Sciatic nerve (tissue), 2 donors: ENCODE measurements around the gene SPINK1. TPM values are rescaled to one million over a fixed set of nuclear protein-coding genes. Genes with fewer than 3 reads are reported as not detected.
"Not testable (repeated sequence)": the region's sequence is repeated elsewhere in the genome, so short reads cannot be mapped to it uniquely, and the experiment has no call there.

Experiments used
- ATAC-seq: fragments of 200-7000 bp; cut with Tn5 transposase; one replicate; pipeline ENCODE4 v1.9.1; 2020; ENCODE audit warnings: mild to moderate bottlenecking, moderate library complexity
- DNase-seq: peaks from one replicate; pipeline ENCODE4 v3.0.0-alpha.2; 2020; ENCODE audit warnings: low spot score
- intact Hi-C: fragments of 100-400 bp; cut with DNase I; formaldehyde crosslinking; loops from one replicate; pipeline ENCODE4 v1.14.2; 2022
- total RNA-seq: library from RNA; stranded (reverse); fragmentation: NEBNext Ultra II Directional; extraction: Animal tissue kit (Norgen Biotek cat#: 25700); gene quantifications from one replicate; pipeline ENCODE4 v1.2.1, GENCODE V29; 2021
- donor health status: DM: no; HTN: no; CAD: no.
- donor health status: DM: no; HTN: no; CAD: no.

The SPINK1 gene
- total RNA-seq, 1 donor from 2014 or later, result 2.8 TPM

DNA sequence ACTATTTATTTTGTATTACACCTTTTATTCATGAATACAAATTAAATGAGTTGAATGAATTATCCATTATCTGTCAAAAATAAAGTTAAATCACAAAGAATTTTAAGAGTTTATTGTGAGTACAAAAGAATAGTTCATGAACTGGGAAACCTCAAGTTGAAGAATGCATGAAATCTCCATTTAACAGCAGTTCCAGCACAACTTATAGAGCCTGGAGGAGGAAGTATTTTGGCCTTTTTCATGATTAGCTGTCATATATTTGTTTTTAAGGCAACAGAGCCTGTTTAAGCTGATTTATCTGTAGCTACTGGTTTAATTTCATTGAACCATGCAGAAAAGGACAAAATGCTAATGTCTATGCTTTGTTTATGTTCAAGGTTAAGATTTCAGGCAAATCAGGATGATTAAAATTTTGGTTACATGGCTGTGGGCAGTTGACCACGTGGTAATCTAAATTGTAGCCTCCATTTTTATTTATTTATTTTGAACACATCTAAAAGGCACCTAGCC lies 12.2 kb downstream of the SPINK1 start:
- DNase-seq (no peak), ATAC-seq (no peak)
- intact Hi-C loops, result no loop called here

DNA sequence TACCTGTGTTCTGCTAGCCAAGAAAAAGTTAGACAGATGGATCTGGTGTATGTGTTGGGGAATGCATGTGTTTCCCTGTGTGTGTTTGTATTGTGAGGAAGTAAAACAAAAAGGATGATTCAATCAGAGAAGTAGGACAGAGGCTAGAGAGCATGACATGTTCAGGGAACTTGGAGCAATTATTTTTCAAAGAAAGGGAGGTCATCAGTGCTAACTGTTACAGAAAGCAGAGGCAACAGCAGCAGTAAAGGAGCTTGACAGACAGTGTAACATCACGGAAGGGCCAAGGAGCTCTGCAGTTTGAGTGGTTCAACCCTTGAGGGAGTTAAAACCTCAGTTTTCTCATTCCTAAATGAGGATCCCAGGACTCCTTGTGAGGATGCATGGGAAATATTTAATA lies 13.2 kb downstream of the SPINK1 start:
- intact Hi-C loops, result no loop called here
- DNase-seq, result no peak
- peak; percentile 44 for ATAC-seq

DNA sequence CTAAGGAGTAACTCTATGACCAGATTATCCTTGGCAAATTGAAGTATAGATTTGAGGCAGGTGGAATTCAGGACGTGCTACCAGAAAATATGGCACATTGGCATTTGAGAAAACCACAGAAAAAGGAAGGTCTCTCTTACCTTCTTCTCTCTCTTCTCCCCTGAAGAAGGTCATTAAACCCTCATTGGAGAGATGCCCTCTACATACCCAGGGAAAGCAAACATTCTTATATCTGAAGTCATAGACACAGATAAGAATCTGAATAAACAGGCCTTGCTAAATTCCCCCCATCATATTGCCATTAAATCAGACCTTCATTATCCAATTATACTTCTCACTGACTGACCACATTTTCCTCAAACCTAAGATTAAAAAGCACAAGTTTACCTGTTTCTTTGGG lies 17.8 kb downstream of the SPINK1 start:
- ATAC-seq, result no peak
- no peak for DNase-seq
- intact Hi-C loops, result no loop called here

DNA sequence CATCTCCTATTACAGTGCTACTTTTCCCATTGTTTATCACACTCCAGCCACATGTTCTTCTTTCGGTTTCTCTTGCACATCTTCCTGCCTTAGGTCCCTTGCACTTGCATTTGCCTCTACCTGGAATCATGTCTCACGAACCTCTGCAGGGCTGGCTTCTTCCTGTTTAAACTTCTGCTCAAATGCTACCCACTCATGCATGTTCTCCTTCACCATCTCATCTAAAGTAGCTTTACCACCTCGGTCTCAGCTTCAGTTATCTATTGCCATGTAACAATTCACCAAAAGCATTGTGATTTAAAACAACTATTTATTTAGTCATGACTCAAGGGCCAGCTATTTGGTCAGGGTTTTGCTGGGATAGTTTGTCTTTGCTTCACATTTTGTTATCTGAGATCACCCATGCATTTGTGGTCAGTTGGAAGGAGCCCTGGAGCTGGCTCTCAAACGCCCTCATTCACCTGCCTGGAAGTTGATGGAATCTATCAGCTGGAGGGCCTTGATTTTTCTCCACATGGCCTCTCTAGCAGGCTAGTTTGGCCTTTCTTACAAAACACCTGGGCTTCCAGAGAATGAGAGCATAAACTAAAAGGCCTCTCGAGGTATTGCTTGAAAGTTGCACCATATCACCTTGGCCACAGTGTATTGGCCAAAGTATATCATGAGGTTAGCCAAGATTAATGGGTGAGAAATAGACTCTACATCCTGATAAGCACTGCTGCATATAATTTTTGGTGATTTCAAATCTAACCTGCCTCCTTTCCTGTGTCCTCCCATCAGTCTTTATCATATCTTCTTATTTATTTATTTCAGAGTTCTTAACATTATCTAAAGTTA lies 21.4 kb downstream of the SPINK1 start:
- DNase-seq (no peak), ATAC-seq (no peak)
- intact Hi-C loops, result no loop called here

DNA sequence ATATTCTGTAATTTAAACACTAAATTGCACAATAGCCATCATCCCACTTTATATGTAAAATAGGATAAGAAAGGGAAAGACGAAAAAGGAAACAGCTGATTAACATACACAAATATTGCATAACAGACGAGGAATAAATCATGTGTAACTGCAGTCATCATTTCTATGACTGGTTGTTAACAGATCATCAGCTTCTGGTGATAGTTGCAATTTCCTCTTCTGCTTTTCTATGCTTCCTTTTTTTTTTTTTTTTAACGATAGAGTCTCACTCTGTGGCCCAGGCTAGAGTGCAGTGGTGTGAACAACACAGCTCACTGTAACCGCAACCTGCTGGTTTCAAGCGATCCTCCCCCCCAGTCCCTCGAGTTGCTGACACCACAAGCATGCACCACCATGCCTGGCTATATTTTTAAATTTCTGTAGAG lies 26.4 kb downstream of the SPINK1 start:
- DNase-seq (no peak), ATAC-seq (peak; percentile 79)
- intact Hi-C loops, result no loop called here

DNA sequence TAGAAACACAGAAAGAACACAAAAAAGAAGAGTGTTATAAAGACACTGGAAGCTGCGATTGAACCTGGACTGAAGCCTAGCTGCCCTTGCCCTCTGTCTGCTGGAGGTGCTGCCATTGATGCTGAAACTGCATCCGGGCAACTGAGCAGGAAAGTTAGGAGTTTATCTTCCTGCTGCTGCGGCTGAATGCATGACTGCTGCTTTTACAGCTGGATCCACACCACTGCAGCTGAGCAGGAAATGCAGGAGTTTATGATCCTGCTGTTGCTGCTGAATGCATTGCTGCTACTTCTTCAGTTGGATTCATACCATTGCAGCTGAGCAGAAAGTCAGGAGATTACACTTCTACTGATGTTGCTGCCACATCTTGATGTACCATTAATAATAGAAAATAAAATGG lies 27.1 kb downstream of the SPINK1 start:
- no peak for ATAC-seq
- DNase-seq, result no peak
- intact Hi-C loops, result no loop called here

DNA sequence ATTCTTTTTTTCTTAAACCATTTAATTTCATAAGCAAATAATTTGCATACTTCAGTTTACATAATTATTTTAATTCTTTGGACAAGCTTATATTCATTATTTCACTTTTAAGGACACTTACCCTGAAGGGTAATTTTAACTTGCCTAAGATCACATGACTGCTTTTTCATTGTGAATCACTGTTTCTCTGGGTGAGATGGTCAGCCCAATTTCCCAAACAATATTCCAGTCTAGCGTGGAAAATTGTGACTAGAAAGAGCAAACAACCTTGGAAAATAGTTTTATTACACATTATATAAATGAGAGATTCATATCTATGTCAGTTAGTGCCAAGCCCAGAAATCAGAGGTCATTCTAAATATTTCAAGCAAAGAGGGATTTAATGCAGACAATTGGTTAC lies 27.5 kb downstream of the SPINK1 start:
- DNase-seq (no peak), ATAC-seq (no peak)
- intact Hi-C loops, result no loop called here

DNA sequence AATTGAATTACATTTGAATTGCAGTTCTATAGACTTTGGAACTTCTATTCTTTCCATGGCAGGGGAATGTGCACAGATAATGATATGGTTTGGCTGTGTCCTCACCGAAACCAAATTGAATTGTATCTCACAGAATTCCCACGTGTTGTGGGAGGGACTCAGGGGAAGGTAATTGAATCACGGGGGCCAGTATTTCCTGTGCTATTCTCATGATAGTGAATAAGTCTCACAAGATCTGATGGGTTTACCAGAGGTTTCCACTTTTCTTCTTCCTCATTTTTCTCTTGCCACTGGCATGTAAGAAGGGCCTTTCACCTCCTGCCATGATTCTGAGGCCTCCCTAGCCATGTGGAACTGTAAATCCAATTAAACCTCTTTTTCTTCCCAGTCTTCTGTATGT lies 28.3 kb downstream of the SPINK1 start:
- intact Hi-C loops, ATAC-seq: not testable (repeated sequence)

DNA sequence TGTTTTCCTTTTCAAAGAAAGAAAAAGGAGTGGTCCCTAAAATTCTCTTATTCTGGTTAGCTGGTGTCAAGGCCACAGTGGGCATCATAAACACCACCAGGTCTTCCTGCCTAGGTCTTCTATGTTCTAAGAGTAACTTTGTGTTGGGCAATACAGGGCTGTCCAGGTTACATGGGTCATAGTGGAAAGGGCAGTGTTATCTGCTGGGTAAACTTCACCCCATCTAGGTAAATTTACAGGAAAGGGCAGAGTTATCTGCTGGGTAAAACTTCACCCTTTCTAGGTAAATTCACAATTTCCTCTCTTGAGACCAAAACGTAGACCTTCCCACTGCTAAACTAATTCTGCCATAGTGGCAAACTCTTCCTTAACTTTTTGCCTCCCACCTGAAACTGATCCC lies 30.0 kb downstream of the SPINK1 start:
- intact Hi-C loops, result no loop called here
- no peak for DNase-seq
- no peak for ATAC-seq

More for the DNA sequence above, 28.3 kb downstream of the SPINK1 start:
- not testable (repeated sequence) for DNase-seq

DNA sequence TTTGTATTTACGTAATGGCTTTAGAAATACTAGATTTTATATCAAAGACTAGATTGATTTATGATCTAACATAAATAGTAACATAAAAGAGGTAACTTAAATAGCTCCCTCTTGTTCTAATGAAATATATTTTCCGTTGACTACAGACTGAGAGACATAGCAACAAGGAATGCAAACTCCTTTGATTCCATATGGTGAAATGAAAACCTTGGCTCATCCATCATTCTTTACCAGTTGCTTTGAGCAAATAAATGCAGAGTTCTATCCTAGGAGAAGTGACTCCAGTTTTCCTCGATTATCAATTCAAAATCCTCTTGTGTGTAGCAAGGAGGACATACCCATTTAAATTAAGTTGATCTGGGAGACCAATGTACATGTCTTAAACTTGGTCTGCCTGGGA lies 31.0 kb downstream of the SPINK1 start:
- DNase-seq (no peak), ATAC-seq (no peak)
- intact Hi-C loops, result no loop called here

DNA sequence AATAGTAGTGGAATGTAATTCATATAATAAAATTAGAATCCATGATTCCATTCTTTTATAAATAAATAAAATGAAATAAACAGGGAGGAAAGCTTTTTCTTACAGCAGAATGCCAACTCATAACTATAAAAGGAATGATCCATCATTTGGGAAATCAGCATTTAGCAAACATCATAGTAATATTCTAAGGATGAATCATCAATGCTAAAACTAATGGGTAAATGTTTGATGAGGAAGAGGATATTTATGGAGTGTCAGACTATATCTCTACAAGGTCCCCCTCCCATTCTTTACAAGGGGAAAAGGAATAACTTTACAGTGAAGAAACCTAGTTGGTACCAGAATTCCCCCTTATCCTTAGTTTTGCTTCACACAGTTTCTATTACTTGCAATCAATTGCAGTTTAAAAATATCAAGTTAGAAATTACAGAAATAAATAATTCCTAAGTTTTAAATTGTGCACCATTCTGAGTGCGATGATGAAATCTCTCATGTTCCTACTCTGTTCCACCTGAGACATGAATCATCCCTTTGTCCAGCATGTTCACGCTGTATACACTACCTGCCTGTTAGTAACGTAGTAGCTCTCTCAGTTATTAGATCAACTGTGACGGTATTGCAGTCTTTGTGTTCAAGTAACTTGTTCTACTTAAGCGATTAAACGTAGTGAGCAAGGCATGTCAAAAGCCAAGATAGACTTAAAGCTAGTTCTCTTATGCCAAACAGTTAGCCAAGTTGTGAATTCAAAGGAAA lies 34.7 kb downstream of the SPINK1 start:
- ATAC-seq, result no peak
- intact Hi-C loops, result no loop called here
- DNase-seq, result no peak

DNA sequence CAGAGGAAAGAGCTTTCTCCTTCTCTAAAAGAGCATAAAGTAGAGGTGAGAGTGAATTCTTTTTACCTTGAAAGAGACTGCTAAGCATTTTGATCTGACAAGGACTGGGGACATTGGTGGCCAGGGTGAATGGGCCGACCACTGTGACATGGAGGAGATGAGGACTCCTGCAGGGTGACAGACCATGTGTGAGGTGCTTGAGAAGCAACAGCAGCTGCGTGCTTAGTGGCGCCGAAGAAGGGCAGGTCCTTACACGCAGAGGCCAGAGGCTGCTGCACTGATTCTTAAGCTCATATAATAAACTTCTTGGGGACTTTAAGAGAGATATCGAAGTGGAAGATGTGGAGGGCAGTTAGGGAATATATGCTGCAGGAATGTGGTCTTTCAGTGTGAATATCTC lies 40.3 kb downstream of the SPINK1 start:
- intact Hi-C loops, result no loop called here
- ATAC-seq, result no peak

DNA sequence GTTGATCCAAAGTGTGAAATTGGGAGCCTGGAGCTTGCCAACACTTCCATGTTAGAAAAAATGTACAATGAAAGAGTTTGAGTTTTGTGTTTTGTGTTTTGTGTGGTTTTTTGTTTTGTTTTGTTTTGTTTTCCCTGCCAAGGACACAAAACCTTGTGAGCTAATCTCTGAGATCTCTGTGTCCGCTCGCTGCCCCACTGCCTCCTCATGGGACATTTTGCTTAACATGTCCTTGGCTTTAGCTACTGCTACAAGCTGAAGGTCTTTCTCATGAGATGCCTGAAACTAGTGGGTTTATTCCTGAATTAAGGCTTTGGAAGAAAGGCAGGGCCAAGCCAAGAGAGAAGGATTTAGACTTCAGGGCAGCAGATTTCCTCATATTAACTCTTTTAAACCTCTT lies 41.7 kb downstream of the SPINK1 start:
- intact Hi-C loops, result no loop called here
- DNase-seq (no peak), ATAC-seq (peak; percentile 72)

More for the DNA sequence above, 40.3 kb downstream of the SPINK1 start:
- no peak for DNase-seq

DNA sequence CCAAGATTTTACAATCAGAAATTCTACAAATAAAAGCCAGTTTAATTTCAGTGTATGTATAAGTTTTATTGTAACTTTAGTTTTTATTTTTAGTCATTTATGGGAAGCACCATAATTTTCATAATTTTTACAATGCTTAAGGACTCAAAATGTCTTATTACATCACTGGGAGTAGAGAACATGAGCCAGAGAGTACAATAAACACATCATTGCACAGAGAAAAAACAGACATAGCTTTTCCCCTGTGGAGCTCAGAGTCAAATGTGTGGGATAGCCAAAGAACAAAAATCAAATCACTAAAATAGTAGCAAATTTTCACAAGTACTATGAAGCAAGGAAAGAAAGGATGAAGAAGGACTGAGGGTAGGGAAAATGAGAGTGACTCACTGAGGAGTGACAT lies 43.4 kb downstream of the SPINK1 start:
- ATAC-seq (peak; percentile 80), DNase-seq (no peak)
- intact Hi-C loops, result no loop called here

DNA sequence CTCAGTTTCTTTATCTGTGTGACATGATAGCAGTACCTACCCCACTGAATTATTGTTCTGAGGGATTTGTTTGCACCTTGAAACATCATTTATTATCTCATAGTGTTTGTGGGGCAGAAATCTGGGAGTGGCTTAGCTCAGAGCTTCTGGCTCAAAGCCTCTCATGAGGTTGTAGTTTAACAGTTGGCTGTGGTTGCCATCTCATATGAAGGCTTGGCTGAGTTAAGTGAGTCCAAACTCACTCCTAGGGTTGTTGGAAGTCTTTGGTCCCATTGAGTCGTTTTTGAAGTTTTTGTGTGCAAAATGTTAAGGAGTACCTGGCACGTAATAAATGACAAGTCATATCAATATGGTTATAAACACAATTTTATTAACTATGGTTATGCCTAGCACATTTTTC lies 45.3 kb downstream of the SPINK1 start:
- no peak for DNase-seq
- no peak for ATAC-seq
- intact Hi-C loops, result no loop called here

DNA sequence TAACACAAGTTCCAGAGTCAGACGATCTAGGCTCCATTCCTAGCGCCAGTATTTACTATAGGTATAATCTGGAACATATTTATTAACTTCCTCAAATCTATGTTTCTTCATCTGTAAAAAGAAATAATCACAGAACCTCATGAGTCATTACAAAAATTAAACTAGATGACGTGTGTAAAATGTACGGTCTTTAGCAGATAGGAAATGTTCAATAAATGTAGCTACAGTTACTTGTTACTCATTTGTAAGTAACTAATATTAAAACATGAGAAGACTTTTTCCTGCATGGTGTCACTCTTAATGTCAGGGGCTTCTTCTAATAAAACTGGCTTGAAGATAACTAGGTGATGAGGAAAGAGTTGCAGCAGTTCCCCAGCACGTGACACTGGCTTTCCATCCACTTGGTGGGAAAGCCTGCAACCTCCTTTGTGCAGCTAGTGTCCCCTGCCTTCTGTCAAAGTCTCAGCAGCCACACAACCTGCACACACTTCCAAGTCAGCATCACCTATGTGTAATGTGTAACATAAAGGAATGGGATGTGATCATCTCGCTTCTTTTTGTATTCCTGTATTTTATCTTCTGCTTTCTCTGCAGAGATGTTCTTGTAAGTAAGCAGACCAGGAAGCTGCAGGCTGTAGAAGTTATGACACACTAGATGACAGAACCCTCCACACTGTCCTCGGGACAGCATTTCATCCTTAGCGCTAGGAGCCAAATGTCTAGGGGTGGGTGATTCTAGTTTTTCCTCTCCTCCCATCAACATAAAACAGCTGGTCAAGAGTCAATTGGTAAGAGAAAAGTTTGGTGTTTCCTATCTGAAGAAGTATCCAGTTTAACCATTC lies 47.1 kb downstream of the SPINK1 start:
- ATAC-seq (no peak), DNase-seq (no peak)
- intact Hi-C loops, result no loop called here

DNA sequence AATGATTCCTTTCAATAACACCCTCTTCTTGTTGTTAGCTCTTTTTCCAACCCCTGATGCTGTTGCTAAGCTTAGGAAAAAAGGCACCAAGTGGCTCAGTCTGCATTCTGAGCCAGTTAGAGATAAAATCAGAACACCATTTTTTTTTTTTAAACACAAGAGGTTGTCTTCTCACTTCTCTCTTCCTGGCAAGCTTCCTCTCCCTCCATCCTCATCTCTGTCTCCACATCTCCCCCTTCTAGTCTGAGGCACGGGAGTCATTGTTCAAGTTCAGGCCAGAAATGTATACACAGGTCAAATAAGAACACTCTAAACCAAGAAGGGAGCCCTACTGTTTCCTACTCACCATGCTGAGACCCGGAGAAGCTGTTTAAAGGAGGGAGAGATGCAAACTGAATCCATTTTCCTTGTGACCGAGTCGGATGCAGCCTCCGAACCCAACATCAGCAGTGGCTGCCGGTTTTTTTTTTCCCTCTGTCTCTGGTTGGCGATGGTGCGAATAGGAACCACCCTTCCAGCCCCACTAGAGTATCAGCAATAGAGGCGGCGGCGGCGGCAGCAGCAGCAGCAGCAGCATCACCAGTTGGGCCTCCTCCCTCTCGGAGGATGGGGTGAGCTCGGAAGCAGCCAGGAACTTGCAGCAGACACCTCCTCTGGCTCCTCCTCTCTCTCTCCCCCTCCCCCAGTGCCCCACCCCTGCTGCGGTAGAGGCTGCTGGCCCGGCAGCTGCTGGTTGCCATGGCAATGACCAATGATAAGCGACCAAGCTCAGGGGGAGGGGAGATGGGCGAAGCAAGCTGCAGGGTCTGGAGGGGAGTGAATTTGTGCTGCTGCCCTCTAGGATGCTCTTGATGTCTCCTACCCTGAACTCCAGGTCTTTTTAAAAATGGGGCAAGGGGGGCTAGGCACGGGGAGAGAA lies 49.1 kb downstream of the SPINK1 start, which contains the start of gene JAKMIP2:
JAKMIP2 (minus strand) TSS at position 619 of the 919 bp plus-strand sequence. CDS start 110,922 bp downstream, outside the sequence.
- DNase-seq, result peak; percentile 87
- intact Hi-C loops, result no loop called here
- ATAC-seq, result peak; percentile 99

DNA sequence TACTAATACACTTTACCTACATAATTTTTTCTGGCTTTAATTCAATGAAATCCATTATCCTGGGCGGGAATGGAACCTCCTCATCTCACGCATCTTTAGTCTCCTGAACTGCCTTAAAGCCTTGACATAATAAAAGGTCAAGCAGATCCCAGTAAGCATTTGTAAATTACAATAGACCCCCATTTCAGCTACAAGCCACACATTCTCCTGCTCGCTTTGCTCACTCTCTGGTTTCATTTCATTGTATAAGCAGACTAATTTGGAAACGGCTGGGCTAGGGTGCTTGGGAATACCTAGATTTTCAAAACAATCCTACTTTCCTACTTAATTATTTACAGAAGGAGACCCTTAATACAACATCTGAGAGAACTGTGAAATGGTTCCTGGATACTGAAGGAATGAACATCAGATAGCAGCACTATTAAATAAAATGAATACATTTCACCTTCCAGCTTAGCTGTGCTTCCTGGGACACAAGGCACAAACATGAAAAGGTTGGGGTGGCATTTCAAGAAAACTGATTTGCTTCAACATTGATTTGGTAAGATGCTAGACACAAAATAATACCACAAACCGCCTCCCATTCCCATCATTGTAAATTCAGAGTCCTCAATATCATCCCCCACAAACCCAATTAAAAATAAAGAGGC lies 50.4 kb downstream of the SPINK1 start:
- DNase-seq (no peak), ATAC-seq (no peak)
- intact Hi-C loops, result no loop called here
